Cardiac septum (tissue), 1 donor: Measurements from ENCODE around the gene KRTAP10-6. TPM values are rescaled to one million over a fixed set of nuclear protein-coding genes. Genes with fewer than 3 reads are reported as not detected.
"Not testable (repeated sequence)": the region's sequence is repeated elsewhere in the genome, so short reads cannot be mapped to it uniquely, and the experiment has no call there.

Source experiments
- DNase-seq: peaks from one replicate; pipeline ENCODE4 v3.0.0-alpha.2; 2020; ENCODE audit warnings: low spot score
- intact Hi-C: fragments of 100-400 bp; cut with DNase I; formaldehyde crosslinking; loops from one replicate; pipeline ENCODE4 v1.14.0; 2022
- total RNA-seq: library from RNA; stranded (reverse); fragmentation: NEBNext Ultra II Directional; extraction: Animal tissue kit (Norgen Biotek cat#: 25700); gene quantifications from one replicate; pipeline ENCODE4 v1.2.1, GENCODE V29; 2021
- donor health status: DM: no; HTN: no; CAD: no.

The KRTAP10-6 gene
- total RNA-seq, 1 donor from 2014 or later: not detected

DNA sequence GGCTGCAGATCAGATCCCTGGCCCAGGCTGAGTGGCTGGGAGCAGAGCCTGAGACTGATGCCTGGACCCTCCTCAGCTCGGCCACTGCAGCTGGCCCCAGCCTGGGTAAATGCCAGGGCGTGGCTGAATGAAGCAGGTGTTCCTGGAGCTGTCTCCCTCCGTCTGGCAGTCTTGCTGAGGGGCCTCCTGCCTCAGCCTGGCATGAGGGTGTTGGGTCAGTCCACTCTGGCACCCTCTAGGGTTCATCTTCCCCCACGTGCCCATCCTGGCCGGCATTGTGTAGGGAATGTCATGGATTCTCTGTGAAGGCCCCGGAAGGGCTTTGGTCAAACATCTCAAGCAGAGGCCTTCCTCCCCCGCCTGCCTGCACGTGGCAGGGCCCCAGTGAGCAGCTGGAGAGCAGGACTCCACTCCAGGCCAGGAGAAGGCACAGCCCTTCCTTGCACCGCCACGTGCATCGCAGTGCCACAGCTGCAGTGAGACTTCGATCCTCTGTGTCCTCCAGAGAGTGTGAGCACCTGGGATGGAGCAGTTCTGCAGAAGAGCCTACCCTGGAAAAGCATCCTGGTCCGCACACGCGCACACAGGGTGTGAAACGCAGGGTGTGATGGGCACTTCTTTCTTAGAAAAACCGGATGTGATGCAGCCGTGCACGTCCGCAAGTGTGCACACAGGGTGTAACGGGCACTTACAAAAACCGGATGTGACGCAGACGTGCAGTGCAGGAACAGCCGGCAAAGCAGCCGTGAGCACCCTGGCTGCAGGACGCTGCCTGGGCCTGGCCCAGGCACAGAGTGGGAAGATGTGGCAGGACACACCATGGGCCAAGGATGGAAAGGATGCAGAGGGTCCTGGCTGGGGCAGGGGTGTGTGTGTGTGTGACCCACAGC is 23.4 kb downstream of the KRTAP10-6 start:
- intact Hi-C loops: no loop called here
- no peak for DNase-seq

- DNase-seq: no peak
- intact Hi-C loops: no loop called here
Observed at GRCh38 chr21:44568261-44568660, 24.0 kb downstream of the KRTAP10-6 start.

DNA sequence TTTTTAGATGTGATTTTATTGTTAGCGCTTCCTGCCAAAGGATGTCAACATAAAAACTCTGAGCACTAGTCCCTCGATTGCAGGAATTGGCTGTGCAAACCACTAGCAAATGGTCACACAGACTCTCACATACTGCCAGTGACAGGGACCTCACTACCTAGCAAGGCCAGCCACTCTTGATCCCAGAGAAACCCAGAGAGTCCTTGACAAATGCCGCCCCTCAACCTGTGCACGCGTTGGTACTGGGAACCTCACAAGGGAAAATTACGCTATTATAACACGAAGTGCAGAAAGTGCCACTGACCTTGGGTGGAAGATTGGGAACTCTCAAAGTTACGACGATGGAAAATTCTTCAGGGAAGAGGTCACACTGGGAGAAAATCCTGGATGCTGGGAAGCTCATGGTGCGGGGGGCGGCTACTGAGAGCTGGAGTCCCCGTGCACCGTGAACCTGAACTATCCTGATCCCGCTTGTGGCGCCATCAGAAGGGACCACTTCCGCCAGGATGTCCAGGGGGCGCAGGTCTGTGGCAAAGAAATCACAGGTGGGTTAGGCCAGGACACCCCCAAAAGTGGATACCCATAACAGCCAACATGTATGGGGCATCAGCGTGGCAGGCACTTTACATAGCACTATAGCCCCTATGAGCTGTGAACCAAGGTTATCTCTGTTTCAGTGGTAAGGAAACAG is 24.7 kb downstream of the KRTAP10-6 start:
- DNase-seq: no peak
- intact Hi-C loops: no loop called here

- DNase-seq: no peak
- intact Hi-C loops: no loop called here
Observed at GRCh38 chr21:44566403-44566802, 25.9 kb downstream of the KRTAP10-6 start.

DNA sequence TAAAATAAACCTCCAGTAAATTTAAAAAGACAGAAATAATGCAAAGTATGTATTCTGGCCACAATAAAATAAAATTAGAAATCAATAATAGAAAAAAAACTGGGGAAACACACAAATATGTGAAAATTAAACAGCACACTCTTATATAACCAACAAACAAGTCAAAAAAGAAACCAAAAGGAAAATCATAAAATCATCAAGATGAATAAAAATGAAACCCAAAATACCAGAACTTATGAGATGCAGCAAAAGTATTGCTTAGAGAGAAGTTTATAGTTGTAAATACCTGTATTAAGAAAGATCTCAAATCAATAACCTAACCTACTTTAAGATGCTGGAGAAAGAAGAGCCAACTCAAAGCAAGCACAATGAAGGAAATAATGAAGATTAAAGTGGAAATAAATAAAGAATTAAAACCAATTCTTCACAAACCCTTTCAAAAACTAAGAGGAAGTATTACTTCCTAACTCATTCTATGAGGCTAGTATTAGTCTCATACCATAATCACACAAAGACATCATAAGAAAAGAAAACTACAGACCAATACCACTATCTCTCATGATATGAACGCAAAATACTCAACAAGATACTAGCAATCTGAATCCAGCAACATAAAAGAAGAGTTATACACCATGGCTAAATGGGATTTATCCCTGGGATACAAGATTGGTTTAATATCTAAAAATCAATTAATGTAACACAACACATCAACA is 27.3 kb downstream of the KRTAP10-6 start:
- intact Hi-C loops: no loop called here
- DNase-seq: no peak

- intact Hi-C loops: no loop called here
Observed at GRCh38 chr21:44564099-44564498, 28.2 kb downstream of the KRTAP10-6 start.

DNA sequence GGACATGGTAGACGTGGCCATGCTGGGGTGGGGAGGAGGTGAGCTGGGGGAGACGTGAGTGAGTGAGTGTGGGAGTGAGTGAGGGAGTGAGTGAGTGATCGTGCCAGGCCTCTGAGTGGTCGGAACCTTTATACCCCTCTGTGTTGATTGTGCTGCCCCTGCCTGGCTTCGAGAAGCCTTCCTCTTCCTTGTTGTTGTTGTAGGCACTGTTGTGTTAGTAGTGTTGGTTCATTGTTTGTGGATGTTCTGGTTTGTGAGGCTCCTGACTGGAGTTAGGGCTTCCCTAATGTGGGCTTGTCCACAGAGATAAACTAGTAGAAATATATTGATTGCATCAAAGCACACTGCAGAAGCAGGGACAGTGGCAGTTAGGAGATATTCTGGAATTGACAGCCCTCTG is 33.6 kb downstream of the KRTAP10-6 start, which contains the start of gene KRTAP10-3:
Gene KRTAP10-3, minus strand, starts transcription at position 101 of the 400 bp plus-strand sequence. Its CDS starts 80 bp downstream, at position 21.
- intact Hi-C loops: no loop called here

More at GRCh38 chr21:44564099-44564498, 28.2 kb downstream of the KRTAP10-6 start:
- no peak for DNase-seq

DNA sequence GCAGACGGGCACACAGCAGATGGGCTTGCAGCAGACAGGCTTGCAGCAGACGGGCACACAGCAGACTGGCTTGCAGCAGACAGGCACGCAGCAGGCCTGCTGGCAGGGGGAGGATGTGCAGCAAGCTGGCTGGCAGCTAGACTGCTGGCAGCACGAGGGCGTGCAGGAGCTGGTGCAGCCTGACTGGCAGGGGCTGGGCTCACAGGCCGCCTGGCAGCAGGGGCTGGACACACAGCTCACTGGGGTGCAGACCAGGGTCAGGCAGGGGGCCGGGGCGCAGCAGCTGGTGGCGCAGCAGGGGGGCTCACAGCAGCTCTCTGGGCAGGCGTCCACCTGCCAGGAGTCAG is 34.0 kb downstream of the KRTAP10-6 start:
- not testable (repeated sequence) for DNase-seq

More for the DNA sequence above, 33.6 kb downstream of the KRTAP10-6 start, which contains the start of gene KRTAP10-3:
- no peak for DNase-seq

DNA sequence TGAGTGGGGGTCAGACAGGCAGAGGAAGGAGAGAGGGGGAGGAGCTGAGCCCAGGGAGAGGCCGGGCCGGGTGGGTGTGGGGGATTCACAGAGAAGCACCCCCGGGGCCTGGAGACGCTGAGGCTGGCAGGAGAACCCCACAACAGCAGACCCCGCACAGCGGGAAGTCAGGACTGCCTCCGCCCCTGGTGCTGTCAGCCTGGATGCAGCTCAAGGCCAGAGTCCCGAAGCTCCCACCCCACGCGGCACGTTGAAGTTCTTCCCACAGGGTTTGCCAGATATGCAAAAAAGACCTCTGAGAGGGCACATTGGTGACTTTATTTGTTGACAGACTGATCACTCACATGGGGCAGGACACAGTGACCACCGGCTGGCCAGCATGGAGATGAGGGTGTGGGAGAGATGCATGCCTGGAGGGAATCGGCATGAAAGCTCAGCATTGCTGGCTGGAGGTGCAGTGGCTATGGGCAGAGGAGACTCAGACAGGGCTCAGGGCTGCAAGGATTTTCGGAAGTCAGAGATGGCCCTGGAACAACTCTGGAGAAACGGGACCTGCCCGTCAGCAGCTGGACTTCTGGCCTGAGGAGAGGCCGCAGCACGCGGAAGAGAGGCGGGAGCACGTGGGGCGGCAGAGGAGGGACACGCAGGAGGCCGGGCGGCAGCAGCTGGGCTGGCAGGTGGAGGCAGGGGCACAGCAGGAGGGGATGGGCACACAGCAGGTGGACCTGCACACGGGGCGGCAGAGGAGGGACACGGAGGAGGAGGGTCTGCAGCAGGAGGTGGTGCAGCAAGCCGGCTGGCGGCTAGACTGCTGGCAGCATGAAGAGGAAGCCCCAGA is 34.6 kb downstream of the KRTAP10-6 start:
- intact Hi-C loops: no loop called here
- no peak for DNase-seq

More for the DNA sequence above, 34.0 kb downstream of the KRTAP10-6 start:
- intact Hi-C loops: not testable (repeated sequence)

GRCh38 chr21:44556879-44557278 is 35.4 kb downstream of the KRTAP10-6 start:
- intact Hi-C loops: no loop called here

GRCh38 chr21:44555200-44555875 is 37.0 kb downstream of the KRTAP10-6 start:
- intact Hi-C loops: no loop called here
- DNase-seq: no peak

More at GRCh38 chr21:44556879-44557278, 35.4 kb downstream of the KRTAP10-6 start:
- no peak for DNase-seq

GRCh38 chr21:44552681-44553080 is 39.6 kb downstream of the KRTAP10-6 start:
- intact Hi-C loops: no loop called here
- no peak for DNase-seq

DNA sequence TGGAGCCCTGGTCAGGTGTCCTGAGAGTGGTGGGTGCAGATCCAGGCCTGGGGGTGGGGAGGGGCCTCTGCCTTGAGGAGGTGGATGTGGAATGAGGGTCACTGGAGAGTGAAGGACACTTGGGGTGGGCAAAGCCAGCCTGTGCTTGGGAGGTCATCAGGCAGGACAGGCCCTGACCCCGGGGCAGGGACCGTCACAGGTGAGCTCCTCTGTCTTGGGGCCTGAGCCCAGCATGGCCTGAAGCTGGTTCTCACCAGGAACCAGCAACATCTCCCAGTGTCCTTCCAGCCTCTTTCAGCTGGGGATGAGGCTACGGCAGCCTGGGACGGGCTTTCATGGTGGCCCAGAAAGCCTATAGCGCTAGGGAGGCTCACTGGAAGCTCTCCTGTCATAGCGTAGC is 40.2 kb downstream of the KRTAP10-6 start:
- no peak for DNase-seq
- intact Hi-C loops: no loop called here

DNA sequence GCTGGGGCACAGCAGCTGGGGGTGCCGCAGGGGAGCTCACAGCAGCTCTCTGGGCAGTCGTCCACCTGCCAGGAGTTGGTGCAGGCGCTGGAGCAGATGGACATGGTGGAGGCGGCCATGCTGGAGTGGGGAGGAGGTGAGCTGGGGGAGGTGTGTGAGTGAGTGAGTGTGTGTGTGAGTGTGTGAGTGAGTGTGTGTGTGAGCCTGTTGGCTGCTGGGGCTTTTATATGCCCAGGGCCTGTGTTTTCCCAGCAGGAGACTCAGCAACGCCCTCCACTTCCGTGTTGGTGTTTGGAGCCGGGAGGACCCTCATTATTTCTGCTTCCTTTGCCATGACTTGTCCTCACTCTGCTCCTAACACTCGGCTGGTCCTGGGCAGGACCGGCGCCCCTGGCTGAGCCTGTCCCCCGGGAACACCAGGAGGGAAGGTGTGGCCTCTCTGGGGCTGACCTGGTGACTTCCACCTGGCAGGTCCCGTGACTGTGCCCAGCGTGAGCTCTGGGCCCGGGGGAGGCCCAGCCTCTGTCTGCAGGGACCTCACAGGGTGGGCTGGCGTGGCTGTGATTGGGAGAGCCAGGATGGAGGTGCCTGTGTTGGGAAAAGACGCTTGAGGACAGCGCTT is 40.9 kb downstream of the KRTAP10-6 start, which contains the start of gene KRTAP10-2:
Gene KRTAP10-2, minus strand, starts transcription at position 166 of the 622 bp plus-strand sequence. Its CDS starts 47 bp downstream, at position 119.
- intact Hi-C loops: no loop called here
- no peak for DNase-seq

DNA sequence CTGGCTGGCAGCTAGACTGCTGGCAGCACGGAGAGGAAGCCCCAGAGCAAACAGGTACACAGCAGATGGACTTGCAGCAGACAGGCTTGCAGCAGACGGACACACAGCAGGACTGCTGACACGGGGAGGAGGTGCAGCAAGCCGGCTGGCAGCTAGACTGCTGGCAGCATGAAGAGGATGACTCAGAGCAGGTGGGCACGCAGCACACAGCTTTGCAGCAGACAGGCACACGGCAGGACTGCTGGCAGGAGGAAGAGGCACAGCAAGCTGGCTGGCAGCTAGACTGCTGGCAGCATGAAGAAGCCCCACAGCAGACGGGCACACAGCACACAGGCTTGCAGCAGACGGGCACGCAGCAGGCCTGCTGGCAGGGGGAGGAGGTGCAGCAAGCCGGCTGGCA is 41.5 kb downstream of the KRTAP10-6 start:
- DNase-seq: no peak
- intact Hi-C loops: no loop called here

- intact Hi-C loops, DNase-seq: not testable (repeated sequence)
Observed at GRCh38 chr21:44550285-44550684, 42.0 kb downstream of the KRTAP10-6 start.

- no peak for DNase-seq
- intact Hi-C loops: no loop called here
Observed at GRCh38 chr21:44549525-44550211, 42.6 kb downstream of the KRTAP10-6 start.
